ENCODE results near the gene USP37.
"Not testable (repeated sequence)": the region's sequence is repeated elsewhere in the genome, so short reads cannot be mapped to it uniquely, and the experiment has no call there.

Gene USP37

GRCh38 chr2:218555527-218555926, 12.6 kb downstream of the USP37 start:
- no peak for DNase-seq (ENCODE audit: low read depth, low spot score)

GRCh38 chr2:218554225-218554624, 13.9 kb downstream of the USP37 start:
- not testable (repeated sequence) for DNase-seq (ENCODE audit: low read depth, low spot score)

GRCh38 chr2:218547978-218548377, 20.2 kb downstream of the USP37 start:
- DNase-seq (ENCODE audit: low read depth, low spot score): no peak

- no peak for DNase-seq (ENCODE audit: low read depth, low spot score)
Observed at GRCh38 chr2:218547511-218547910, 20.6 kb downstream of the USP37 start.

- no peak for DNase-seq (ENCODE audit: low read depth, low spot score)
Observed at GRCh38 chr2:218546012-218546411, 22.1 kb downstream of the USP37 start.

- no peak for DNase-seq (ENCODE audit: low read depth, low spot score)
Observed at GRCh38 chr2:218540015-218540414, 28.1 kb downstream of the USP37 start.

- DNase-seq (ENCODE audit: low read depth, low spot score): no peak
Observed at GRCh38 chr2:218536804-218537494, 31.2 kb downstream of the USP37 start.

- DNase-seq (ENCODE audit: low read depth, low spot score): no peak
Observed at GRCh38 chr2:218529990-218530389, 38.2 kb downstream of the USP37 start.

GRCh38 chr2:218528409-218528808, 39.7 kb downstream of the USP37 start:
- DNase-seq (ENCODE audit: low read depth, low spot score): not testable (repeated sequence)

- no peak for DNase-seq (ENCODE audit: low read depth, low spot score)
Observed at GRCh38 chr2:218523651-218524050, 44.5 kb downstream of the USP37 start.

GRCh38 chr2:218518876-218519275, 49.3 kb downstream of the USP37 start:
- DNase-seq (ENCODE audit: low read depth, low spot score): no peak

GRCh38 chr2:218517434-218518206, 50.5 kb downstream of the USP37 start:
- DNase-seq (ENCODE audit: low read depth, low spot score): no peak

- no peak for DNase-seq (ENCODE audit: low read depth, low spot score)
Observed at GRCh38 chr2:218516614-218517013, 51.5 kb downstream of the USP37 start.

GRCh38 chr2:218513676-218514075, 54.5 kb downstream of the USP37 start:
- DNase-seq (ENCODE audit: low read depth, low spot score): no peak

- DNase-seq (ENCODE audit: low read depth, low spot score): no peak
Observed at GRCh38 chr2:218508299-218508698, 59.9 kb downstream of the USP37 start.

GRCh38 chr2:218505754-218506371, 62.3 kb downstream of the USP37 start:
- no peak for DNase-seq (ENCODE audit: low read depth, low spot score)

GRCh38 chr2:218501665-218502064, 66.5 kb downstream of the USP37 start:
- peak; percentile 21 for DNase-seq (ENCODE audit: low read depth, low spot score)

GRCh38 chr2:218500501-218501060, 67.6 kb downstream of the USP37 start:
- DNase-seq (ENCODE audit: low read depth, low spot score): no peak

- DNase-seq (ENCODE audit: low read depth, low spot score): no peak
Observed at GRCh38 chr2:218485986-218486667, 82.0 kb downstream of the USP37 start.

- DNase-seq (ENCODE audit: low read depth, low spot score): no peak
Observed at GRCh38 chr2:218482651-218483050, 85.5 kb downstream of the USP37 start.

GRCh38 chr2:218479595-218479994, 88.6 kb downstream of the USP37 start:
- no peak for DNase-seq (ENCODE audit: low read depth, low spot score)

- DNase-seq (ENCODE audit: low read depth, low spot score): no peak
Observed at GRCh38 chr2:218478544-218478943, 89.6 kb downstream of the USP37 start.
